HepG2 (cell line): ENCODE measurements around the gene GAPDH. TPM values are rescaled to one million over a fixed set of nuclear protein-coding genes. Genes with fewer than 3 reads are reported as not detected.

Source experiments
- ATM ChIP-seq: fragments of 450-650 bp; IDR thresholded peaks from 2 replicates; pipeline ENCODE4 v1.7.1; 2017; ENCODE audit warnings: mild to moderate bottlenecking, borderline replicate concordance
- HNF4A ChIP-seq: sonication (generic); formaldehyde crosslinking; IDR thresholded peaks from 2 replicates; pipeline ENCODE4 v1.4.0; 2020; ENCODE audit warnings: missing genetic modification reagents
- SP140L ChIP-seq: sonication (generic); formaldehyde crosslinking; IDR thresholded peaks from 2 replicates; pipeline ENCODE4 v1.4.0; 2020; ENCODE audit warnings: missing genetic modification reagents, borderline replicate concordance
- SYNCRIP ChIP-seq: fragments of 200-400 bp; formaldehyde crosslinking; IDR thresholded peaks from 2 replicates; pipeline ENCODE4 v1.6.1; 2018; ENCODE audit warnings: mild to moderate bottlenecking, low read depth, low read length; ENCODE audit not compliant: insufficient read depth
- TRIM24 ChIP-seq: sonication (generic); formaldehyde crosslinking; IDR thresholded peaks from 2 replicates; pipeline ENCODE4 v1.8.0; 2022; ENCODE audit warnings: mild to moderate bottlenecking, missing genetic modification reagents
- U2AF2 ChIP-seq: fragments of 200-400 bp; formaldehyde crosslinking; IDR thresholded peaks from 2 replicates; pipeline ENCODE4 v1.6.1; 2017; ENCODE audit warnings: low read depth, mild to moderate bottlenecking, low read length
- ZFP62 ChIP-seq: sonication (generic); formaldehyde crosslinking; IDR thresholded peaks from 2 replicates; pipeline ENCODE4 v1.4.0; 2020; ENCODE audit warnings: missing genetic modification reagents
- ZNF549 ChIP-seq: sonication (generic); formaldehyde crosslinking; IDR thresholded peaks from 2 replicates; pipeline ENCODE4 v1.5.0; 2020; ENCODE audit warnings: missing genetic modification reagents
- ZNF7 ChIP-seq: IDR thresholded peaks from 2 replicates; pipeline ENCODE4 v1.6.1; 2016; ENCODE audit warnings: missing biosample characterization, missing genetic modification reagents
- ZNF781 ChIP-seq: sonication (generic); formaldehyde crosslinking; IDR thresholded peaks from 2 replicates; pipeline ENCODE4 v1.5.1; 2020; ENCODE audit warnings: borderline replicate concordance, mild to moderate bottlenecking, missing genetic modification reagents; ENCODE audit errors: not compliant biosample characterization
- ZSCAN20 ChIP-seq: sonication (generic); formaldehyde crosslinking; IDR thresholded peaks from 2 replicates; pipeline ENCODE4 v1.4.0; 2020; ENCODE audit warnings: missing genetic modification reagents, mild to moderate bottlenecking, borderline replicate concordance
- polyA plus RNA-seq, 8 experiments: library from polyadenylated mRNA; depleted of rRNA in 3 of 8; stranded (reverse) in 7 of 8; unstranded in 1 of 8; fragments of >200 nt; fragmentation: Illumina TruSeq in 4 of 8; extraction: Trizol in 4 of 8; gene quantifications; 2 replicates each; pipeline versions ENCODE4 v1.2.1 to v1.2.3, GENCODE V29; 2011 to 2016; ENCODE audit warnings: low read depth in 4 of 8, missing spikeins in 1 of 8, mixed read lengths in 1 of 8; ENCODE audit not compliant: insufficient read depth in 1 of 8
- total RNA-seq, 5 experiments: library from RNA; depleted of rRNA; stranded (reverse); fragments of >200 nt; fragmentation: Illumina TruSeq; extraction: Trizol; gene quantifications; 2 replicates each; pipeline ENCODE4 v1.2.3, GENCODE V29; 2016; ENCODE audit warnings: low read depth in 1 of 5
- TF ChIP-seq, protein P1 (sequence below): IDR thresholded peaks from 2 replicates; pipeline ENCODE4 v1.6.1; 2016; ENCODE audit warnings: low read depth
- TF ChIP-seq, protein P2 (sequence below): sonication (generic); IDR thresholded peaks from 2 replicates; pipeline ENCODE4 v1.6.1; 2016; ENCODE audit warnings: low read depth, borderline replicate concordance
- TF ChIP-seq, protein P3 (sequence below): sonication (generic); formaldehyde crosslinking; IDR thresholded peaks from 2 replicates; pipeline ENCODE4 v1.9.0; 2021; ENCODE audit warnings: missing genetic modification reagents, borderline replicate concordance
- TF ChIP-seq, protein P4 (sequence below): sonication (generic); formaldehyde crosslinking; conservative IDR thresholded peaks from 2 replicates; pipeline ENCODE4 v1.4.0; 2020; ENCODE audit warnings: missing genetic modification reagents
- TF ChIP-seq, protein P5 (sequence below): IDR thresholded peaks from 2 replicates; pipeline ENCODE4 v1.6.1; 2018; ENCODE audit warnings: missing genetic modification reagents, mild to moderate bottlenecking, missing compliant biosample characterization
- TF ChIP-seq, protein P6 (sequence below): sonication (generic); formaldehyde crosslinking; IDR thresholded peaks from 2 replicates; pipeline ENCODE4 v1.5.1; 2020; ENCODE audit warnings: missing genetic modification reagents, mild to moderate bottlenecking, borderline replicate concordance

GAPDH gene
- total and polyA plus RNA-seq, 2 of the 13 experiments (the other 11 are each of a cell fraction or from before 2014, with no cell fraction given), result 3,038 to 12,722 TPM

DNA sequence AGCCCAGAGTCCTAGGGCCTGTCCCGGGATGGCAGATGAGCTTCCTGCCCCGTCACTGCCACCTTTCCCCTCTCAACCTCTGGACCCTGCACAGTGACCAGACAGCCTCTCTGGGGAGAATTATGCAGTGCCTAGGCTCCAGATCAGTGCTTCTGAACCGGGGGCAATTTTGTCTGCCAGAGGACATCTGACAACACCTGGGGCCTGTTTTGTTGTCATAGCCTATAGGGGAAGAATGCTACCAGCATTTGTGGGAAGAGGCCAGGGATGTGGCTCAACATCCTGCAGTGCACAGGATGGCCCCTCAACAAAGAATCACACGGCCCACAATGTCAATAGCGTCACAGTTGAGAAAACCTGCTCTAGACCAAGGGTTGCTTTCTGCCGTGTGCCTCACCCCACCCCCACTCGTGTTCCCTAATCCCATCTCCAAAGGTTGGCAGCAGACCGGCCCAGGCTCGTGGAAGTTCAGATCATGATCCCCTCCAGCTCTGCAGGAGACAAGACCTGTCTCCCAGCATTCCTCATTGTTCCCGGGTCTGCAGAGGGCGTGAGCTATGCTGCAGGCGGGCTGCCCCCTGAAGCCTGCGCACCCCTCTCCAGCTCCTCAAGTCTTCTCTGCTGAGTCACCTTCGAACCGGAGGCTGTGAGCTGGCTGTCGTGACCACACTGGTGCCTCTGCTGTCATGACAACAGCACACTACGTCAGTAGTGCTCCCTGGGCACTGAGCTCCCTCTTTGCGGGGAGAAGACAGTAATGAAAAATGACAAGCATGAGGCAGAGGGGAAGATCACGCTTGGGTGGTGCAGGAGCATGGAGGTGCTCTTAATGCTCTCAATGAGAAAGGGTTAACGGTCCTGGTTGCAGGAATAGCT lies 2.0 kb upstream of the GAPDH start (continued):
- TF ChIP-seq HNF4A (CRISPR knock-in tag) (peak; percentile 89), ZNF7 (no peak), TRIM24 (no peak), U2AF2 (no peak), SP140L (CRISPR knock-in tag) (no peak), SYNCRIP (no peak), ATM (no peak), ZNF781 (CRISPR knock-in tag) (peak; percentile 33), ZSCAN20 (no peak), ZFP62 (CRISPR knock-in tag) (no peak), ZNF549 (CRISPR knock-in tag) (peak; percentile 97)
- TF ChIP-seq, protein P1, sequence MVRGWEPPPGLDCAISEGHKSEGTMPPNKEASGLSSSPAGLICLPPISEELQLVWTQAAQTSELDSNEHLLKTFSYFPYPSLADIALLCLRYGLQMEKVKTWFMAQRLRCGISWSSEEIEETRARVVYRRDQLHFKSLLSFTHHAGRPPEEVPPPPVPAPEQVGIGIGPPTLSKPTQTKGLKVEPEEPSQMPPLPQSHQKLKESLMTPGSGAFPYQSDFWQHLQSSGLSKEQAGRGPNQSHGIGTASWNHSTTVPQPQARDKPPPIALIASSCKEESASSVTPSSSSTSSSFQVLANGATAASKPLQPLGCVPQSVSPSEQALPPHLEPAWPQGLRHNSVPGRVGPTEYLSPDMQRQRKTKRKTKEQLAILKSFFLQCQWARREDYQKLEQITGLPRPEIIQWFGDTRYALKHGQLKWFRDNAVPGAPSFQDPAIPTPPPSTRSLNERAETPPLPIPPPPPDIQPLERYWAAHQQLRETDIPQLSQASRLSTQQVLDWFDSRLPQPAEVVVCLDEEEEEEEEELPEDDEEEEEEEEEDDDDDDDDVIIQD, result peak; percentile 8; the same call in 1 of the 2 replicates
- TF ChIP-seq, protein P2, sequence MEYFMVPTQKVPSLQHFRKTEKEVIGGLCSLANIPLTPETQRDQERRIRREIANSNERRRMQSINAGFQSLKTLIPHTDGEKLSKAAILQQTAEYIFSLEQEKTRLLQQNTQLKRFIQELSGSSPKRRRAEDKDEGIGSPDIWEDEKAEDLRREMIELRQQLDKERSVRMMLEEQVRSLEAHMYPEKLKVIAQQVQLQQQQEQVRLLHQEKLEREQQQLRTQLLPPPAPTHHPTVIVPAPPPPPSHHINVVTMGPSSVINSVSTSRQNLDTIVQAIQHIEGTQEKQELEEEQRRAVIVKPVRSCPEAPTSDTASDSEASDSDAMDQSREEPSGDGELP, result 0 out of 2 replicates have a peak, but pooled peaks have one; percentile 11
- TF ChIP-seq, protein P3, sequence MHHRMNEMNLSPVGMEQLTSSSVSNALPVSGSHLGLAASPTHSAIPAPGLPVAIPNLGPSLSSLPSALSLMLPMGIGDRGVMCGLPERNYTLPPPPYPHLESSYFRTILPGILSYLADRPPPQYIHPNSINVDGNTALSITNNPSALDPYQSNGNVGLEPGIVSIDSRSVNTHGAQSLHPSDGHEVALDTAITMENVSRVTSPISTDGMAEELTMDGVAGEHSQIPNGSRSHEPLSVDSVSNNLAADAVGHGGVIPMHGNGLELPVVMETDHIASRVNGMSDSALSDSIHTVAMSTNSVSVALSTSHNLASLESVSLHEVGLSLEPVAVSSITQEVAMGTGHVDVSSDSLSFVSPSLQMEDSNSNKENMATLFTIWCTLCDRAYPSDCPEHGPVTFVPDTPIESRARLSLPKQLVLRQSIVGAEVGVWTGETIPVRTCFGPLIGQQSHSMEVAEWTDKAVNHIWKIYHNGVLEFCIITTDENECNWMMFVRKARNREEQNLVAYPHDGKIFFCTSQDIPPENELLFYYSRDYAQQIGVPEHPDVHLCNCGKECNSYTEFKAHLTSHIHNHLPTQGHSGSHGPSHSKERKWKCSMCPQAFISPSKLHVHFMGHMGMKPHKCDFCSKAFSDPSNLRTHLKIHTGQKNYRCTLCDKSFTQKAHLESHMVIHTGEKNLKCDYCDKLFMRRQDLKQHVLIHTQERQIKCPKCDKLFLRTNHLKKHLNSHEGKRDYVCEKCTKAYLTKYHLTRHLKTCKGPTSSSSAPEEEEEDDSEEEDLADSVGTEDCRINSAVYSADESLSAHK (CRISPR knock-in tag), result no peak
- TF ChIP-seq, protein P4, sequence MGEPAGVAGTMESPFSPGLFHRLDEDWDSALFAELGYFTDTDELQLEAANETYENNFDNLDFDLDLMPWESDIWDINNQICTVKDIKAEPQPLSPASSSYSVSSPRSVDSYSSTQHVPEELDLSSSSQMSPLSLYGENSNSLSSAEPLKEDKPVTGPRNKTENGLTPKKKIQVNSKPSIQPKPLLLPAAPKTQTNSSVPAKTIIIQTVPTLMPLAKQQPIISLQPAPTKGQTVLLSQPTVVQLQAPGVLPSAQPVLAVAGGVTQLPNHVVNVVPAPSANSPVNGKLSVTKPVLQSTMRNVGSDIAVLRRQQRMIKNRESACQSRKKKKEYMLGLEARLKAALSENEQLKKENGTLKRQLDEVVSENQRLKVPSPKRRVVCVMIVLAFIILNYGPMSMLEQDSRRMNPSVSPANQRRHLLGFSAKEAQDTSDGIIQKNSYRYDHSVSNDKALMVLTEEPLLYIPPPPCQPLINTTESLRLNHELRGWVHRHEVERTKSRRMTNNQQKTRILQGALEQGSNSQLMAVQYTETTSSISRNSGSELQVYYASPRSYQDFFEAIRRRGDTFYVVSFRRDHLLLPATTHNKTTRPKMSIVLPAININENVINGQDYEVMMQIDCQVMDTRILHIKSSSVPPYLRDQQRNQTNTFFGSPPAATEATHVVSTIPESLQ (CRISPR knock-in tag), result no peak
- TF ChIP-seq, protein P5, sequence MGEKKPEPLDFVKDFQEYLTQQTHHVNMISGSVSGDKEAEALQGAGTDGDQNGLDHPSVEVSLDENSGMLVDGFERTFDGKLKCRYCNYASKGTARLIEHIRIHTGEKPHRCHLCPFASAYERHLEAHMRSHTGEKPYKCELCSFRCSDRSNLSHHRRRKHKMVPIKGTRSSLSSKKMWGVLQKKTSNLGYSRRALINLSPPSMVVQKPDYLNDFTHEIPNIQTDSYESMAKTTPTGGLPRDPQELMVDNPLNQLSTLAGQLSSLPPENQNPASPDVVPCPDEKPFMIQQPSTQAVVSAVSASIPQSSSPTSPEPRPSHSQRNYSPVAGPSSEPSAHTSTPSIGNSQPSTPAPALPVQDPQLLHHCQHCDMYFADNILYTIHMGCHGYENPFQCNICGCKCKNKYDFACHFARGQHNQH, result no peak; the same call in none of the 2 replicates
- TF ChIP-seq, protein P6, sequence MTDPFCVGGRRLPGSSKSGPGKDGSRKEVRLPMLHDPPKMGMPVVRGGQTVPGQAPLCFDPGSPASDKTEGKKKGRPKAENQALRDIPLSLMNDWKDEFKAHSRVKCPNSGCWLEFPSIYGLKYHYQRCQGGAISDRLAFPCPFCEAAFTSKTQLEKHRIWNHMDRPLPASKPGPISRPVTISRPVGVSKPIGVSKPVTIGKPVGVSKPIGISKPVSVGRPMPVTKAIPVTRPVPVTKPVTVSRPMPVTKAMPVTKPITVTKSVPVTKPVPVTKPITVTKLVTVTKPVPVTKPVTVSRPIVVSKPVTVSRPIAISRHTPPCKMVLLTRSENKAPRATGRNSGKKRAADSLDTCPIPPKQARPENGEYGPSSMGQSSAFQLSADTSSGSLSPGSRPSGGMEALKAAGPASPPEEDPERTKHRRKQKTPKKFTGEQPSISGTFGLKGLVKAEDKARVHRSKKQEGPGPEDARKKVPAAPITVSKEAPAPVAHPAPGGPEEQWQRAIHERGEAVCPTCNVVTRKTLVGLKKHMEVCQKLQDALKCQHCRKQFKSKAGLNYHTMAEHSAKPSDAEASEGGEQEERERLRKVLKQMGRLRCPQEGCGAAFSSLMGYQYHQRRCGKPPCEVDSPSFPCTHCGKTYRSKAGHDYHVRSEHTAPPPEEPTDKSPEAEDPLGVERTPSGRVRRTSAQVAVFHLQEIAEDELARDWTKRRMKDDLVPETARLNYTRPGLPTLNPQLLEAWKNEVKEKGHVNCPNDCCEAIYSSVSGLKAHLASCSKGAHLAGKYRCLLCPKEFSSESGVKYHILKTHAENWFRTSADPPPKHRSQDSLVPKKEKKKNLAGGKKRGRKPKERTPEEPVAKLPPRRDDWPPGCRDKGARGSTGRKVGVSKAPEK (CRISPR knock-in tag), result 0 out of 2 replicates have a peak, but pooled peaks have one; percentile 26
